SKM-1 treated with dmso at 0.1 percent for 144 hours (cell line): Measurements from ENCODE around the gene SMYD3.

Source experiments
- DNase-seq: peaks from one replicate; lab custom pipeline; 2025; ENCODE audit not compliant: unreplicated experiment; lab: John Stamatoyannopoulos, UW

SMYD3 gene

DNA sequence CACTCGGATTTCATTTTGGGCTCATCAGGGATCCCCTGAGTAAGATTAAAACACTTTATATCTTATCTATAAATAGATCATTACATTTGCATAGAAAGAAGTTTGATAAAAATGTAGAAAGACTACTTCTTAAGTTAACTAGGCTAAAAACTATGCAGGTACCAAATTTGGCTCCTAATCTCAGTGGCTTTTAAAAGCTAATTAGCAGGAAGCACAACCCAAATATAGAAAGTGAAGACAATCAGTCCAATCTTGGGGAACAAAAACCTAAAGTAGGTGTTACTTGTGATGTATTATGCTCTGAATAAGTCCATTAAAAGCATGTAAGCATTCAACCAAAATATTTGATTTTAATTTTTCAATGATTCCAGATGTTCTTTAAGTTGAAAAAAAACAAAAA lies 35.4 kb downstream of the SMYD3 start:
- no peak for DNase-seq

GRCh38 chr1:246470585-246470984 lies 36.5 kb downstream of the SMYD3 start:
- no peak for DNase-seq

DNA sequence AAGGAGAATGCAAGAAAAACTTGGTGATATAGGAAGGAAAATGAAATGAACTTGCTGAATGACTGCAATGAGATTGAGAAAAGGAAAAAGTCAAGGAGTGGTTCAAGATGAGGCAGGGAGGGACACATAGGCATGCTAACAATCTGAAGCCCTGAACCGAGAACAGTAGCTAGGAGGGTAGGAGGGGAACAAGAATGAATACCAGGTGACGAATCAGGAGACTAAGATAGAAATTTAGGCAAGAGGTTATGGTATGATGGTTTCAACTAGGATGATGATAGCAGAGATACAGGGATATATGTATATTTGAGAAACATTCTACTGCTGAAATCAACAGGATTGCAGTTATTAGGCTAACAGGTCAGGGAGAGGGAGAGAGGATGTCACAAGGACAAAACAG lies 44.1 kb downstream of the SMYD3 start:
- DNase-seq, result no peak

DNA sequence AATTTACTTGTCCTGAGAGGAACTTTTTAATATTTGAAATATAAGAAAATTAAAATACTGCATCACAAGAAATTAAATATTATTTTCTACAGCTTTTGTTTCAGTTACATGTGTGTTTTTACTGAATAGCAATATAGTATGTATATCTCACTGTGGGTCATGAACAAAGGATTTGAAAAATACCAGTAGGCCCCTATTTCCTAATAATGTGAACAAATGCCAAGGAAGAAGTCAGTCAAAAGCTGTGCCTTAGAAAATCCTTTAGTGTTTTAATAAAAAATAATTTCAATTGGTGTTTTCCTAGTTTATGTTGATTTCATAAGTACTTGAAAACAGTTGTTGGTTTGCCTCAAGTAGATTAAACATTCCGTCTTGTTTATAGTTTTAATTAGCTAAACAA lies 46.7 kb downstream of the SMYD3 start:
- no peak for DNase-seq

GRCh38 chr1:246459221-246459620 lies 47.9 kb downstream of the SMYD3 start:
- no peak for DNase-seq

- DNase-seq, result no peak
Measured at GRCh38 chr1:246455476-246455875, 51.6 kb downstream of the SMYD3 start.

- DNase-seq, result no peak
Measured at GRCh38 chr1:246454655-246455054, 52.4 kb downstream of the SMYD3 start.

DNA sequence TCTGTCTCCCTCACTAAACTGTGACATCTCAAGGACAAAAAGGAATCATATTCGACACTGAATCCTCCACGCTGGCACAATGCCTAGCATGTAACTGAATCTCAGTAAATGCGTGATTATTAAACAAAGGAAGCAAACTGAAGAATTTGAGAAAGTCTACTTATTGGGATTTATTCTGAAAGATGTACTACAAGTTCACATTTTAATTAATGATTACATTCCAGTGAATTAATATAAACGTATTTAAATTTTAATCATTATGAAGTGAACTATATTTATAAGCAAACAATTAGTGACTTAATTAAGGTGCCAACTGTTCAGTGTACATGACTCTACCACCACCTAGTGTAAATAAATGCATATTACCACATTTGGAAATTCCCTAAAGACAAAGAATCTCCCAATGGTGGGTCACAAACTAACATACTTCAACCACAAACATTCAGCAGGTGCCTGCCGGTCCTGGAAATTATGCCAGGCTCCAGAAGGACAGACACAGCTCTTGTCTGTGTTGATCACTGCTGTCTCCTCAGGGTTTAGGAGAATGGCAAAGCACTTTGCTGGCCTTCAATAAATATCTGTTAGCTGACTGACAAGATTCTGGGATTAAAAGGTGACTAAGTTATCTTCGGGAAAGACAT lies 56.3 kb downstream of the SMYD3 start:
- DNase-seq, result peak; percentile 50

DNA sequence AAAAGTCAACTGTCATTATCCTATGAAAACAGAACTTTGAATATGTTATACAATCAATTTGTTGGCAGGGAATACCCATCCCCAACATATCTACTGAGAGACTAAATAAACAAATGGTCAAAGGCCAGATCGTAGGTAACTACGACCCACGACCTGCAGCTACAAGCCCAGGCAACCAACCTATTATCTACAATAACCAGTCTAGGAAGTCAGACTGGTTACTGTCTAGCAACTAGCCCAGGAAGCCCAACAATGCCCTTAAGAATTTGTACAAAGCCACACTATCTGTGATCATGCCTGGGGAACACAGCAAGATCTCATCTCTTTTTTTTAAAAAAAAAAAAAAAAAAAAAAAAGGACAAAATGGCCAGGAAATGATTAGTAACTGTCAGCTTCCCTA lies 58.7 kb downstream of the SMYD3 start:
- DNase-seq, result no peak

GRCh38 chr1:246447501-246447900 lies 59.6 kb downstream of the SMYD3 start:
- no peak for DNase-seq

GRCh38 chr1:246445503-246445902 lies 61.6 kb downstream of the SMYD3 start:
- DNase-seq, result no peak

- DNase-seq, result no peak
Measured at GRCh38 chr1:246444617-246445016, 62.5 kb downstream of the SMYD3 start.

- DNase-seq, result no peak
Measured at GRCh38 chr1:246437961-246438360, 69.1 kb downstream of the SMYD3 start.

DNA sequence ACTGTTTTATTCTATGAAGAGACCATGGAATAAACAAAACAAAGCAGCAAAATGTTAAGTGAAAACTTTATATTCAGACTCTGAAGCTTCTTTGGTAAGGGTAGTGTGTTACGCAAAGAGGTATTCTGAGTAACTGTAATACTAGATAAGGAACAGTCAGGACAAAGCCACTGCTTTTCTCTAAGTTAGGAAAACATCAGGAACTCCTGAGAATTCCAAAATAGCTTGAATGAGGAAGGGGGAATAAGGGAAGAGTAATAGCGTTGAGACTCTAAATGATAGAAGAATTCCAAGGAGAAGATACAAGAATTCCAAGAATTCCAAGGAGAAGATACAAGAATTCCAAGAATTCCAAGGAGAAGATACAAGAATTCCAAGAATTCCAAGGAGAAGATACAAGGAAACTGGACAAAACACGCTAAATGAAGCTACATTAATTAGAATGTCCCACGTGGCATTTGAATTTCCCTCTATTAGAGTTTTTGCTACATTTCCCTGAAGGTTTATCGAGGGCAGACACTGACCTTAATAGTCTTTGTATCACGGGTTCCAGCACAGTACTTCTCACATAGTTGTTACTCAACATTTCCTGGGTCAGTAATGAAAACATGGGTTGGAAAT lies 71.5 kb downstream of the SMYD3 start:
- no peak for DNase-seq

DNA sequence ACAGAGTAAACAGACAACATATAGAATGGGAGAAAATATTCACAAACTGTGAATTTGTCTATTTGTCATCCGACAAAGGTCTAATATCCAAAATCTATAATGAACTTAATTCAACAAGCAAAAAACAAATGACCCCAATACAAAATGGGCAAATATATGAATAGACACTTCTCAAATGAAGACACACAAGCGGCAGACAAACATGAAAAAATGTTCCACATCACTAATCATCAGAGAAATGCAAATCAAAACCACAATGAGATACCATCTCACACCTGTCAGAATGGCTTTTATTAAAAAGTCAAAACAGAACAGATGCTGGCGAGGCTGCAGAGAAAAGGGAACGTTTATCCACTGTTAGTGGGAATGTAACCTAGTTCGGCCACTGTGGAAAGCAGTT lies 72.7 kb downstream of the SMYD3 start:
- DNase-seq, result no peak

DNA sequence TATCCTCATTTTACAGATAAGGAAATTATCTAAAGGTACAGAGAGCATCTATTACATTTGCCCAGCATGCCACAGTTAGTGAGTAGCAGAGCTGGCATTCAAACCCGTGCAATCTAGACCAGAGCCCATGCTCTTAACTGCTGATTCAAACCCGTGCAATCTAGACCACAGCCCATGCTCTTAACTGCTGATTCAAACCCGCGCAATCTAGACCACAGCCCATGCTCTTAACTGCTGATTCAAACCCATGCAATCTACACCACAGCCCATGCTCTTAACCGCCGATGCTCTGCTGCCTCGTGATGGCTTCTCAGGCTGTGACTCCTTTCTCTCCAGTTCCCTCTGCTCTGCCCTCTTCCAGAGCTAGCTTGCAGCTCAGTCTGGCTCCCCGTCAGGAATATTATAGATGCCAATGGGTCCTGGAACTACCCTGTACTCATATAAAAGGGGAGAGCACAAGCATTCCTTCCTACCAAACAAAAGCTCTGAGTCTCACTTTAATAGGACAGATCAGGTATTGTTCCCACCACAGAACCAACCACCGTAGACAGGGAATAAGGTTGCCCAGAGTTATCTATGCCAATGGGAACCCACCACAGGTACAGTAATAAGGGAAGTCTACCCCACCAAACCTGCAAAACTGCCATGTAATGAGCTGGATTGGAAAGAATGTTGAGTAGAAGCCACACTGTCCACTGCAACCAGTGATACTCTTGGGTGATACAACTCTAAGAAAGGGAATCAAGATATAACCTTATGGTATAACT lies 78.4 kb downstream of the SMYD3 start:
- no peak for DNase-seq

DNA sequence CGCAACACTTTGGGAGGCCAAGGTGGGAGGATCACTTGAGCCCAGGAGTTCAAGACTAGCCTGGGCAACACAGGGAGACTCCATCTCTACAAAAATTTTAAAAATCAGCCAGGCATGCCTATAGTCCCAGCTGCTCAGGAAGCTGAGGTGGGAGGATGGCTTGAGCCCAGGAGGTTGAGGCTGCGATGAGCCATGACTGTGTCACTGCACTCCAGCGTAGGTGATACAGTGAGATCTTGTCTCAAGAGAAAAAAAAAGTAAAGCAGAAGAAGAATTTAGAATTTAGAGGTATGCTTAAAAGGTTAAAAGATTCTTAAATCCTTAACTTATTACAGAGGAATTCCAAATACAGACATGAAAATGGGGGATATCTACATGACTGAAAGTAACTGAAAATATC lies 79.5 kb downstream of the SMYD3 start:
- DNase-seq, result no peak

DNA sequence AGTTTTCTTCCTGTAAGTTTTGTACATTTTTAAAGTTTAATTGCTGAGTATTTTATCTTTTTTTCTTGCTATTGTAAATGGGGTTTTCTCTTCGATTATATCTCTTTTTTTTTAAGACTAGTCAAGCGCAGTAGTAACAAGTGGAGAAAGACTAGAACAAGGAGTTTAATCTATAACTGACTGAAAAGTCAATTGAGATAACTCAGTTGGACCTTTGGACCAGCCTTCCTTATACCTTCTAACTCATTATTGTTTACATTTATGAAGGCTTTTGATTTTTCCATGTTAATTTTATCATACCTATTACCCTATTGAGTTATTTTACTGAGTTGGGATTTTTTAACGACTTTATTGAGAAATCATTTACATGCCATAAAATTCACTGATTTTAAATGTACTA lies 81.2 kb downstream of the SMYD3 start:
- no peak for DNase-seq

GRCh38 chr1:246425139-246425794 lies 81.8 kb downstream of the SMYD3 start:
- no peak for DNase-seq

DNA sequence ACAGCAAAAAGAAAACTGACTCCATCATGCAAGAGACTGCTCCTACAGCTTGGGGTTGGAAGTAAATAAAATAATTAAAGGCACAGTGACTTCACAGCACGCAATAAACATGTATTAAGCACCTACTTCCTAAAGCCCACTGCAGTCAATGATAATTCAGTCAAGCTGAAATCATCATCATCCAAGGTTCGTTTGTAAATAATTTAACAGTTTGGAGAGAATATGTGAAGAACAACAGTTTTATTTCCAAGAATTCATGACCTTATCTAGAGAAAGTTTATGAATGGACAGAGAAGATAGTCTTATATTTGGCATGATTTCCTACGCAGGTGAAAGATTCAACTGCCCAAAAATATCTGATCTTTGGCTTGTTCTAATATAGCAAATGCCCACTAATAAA lies 86.8 kb downstream of the SMYD3 start:
- DNase-seq, result no peak

DNA sequence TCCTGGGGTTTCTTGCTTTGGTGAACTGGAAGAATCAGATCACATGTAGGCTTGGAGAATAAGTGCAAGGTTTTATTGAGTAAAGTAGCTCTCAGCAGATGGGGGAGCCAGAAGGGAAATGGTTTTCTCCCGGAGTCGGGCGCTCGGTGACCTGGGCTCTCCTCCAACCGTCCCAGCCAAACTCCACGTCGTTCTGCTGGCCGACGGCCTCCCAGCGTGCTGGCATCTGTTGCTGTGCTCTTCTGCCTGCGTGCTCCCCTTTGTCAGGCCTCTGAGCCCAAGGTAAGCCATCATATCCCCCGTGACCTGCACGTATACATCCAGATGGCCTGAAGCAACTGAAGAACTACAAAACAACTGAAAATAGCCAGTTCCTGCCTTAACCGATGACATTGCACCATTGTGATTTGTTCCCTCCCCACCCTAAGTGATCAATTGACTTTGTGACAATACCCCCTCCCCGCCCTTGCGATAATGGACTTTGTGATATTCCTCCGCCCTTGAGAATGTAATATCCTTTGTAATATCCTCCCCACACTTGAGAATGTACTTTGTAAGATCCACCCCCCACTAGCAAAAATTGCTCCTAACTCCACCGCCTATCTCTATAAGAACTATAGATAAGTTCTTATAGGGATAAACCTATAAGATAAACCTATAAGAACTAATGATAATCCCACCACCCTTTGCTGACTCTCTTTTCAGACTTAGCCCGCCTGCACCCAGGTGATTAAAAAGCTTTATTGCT lies 88.3 kb downstream of the SMYD3 start:
- DNase-seq, result no peak
